HepG2 (cell line): ENCODE data around the gene AK9.

Source experiments
- BRF2 ChIP-seq: sonication (generic); formaldehyde crosslinking; IDR thresholded peaks from 2 replicates; pipeline ENCODE4 v1.8.1; 2022; ENCODE audit warnings: mild to moderate bottlenecking, missing genetic modification reagents
- ERF ChIP-seq: IDR thresholded peaks from 2 replicates; pipeline ENCODE4 v1.6.1; 2018; ENCODE audit warnings: missing biosample characterization, missing genetic modification reagents
- MAZ ChIP-seq, 2 experiments: sonication (generic) in 1 of 2; formaldehyde crosslinking in 1 of 2; IDR thresholded peaks; 2 replicates each; pipeline versions ENCODE4 v1.5.0 to v1.6.1; 2012 to 2020; ENCODE audit warnings: low read depth in 2 of 2, mild to moderate bottlenecking in 2 of 2, borderline replicate concordance in 1 of 2, improper control_type of control experiment in 1 of 2, low read length in 1 of 2, missing genetic modification reagents in 1 of 2, moderate library complexity in 1 of 2
- MXD4 ChIP-seq: IDR thresholded peaks from 2 replicates; pipeline ENCODE4 v1.6.1; 2016; ENCODE audit warnings: mild to moderate bottlenecking, missing biosample characterization, missing genetic modification reagents
- RXRA ChIP-seq: sonication (generic); formaldehyde crosslinking; IDR thresholded peaks from 2 replicates; pipeline ENCODE4 v1.5.1; 2020; ENCODE audit warnings: missing genetic modification reagents
- ZNF501 ChIP-seq: sonication (generic); formaldehyde crosslinking; IDR thresholded peaks from 2 replicates; pipeline ENCODE4 v1.5.1; 2020; ENCODE audit warnings: mild to moderate bottlenecking, moderate library complexity, missing genetic modification reagents
- ZNF607 ChIP-seq: sonication (generic); formaldehyde crosslinking; IDR thresholded peaks from 2 replicates; pipeline ENCODE4 v1.5.1; 2020; ENCODE audit warnings: missing genetic modification reagents, mild to moderate bottlenecking, borderline replicate concordance
- ZZZ3 ChIP-seq: sonication (generic); formaldehyde crosslinking; IDR thresholded peaks from 2 replicates; pipeline ENCODE4 v1.4.0; 2020; ENCODE audit warnings: missing genetic modification reagents, mild to moderate bottlenecking, borderline replicate concordance

- TF ChIP-seq ZNF607 (CRISPR knock-in tag): no peak
- no peak for TF ChIP-seq RXRA (CRISPR knock-in tag)
- TF ChIP-seq BRF2: no peak
- no peak for TF ChIP-seq ZZZ3
- TF ChIP-seq ZNF501 (CRISPR knock-in tag): no peak
- TF ChIP-seq ERF (CRISPR knock-in tag): no peak
- TF ChIP-seq MXD4 (CRISPR knock-in tag): no peak
- TF ChIP-seq MAZ (IDR thresholded peaks at IDR 0.05; ENCODE audit: borderline replicate concordance, low read depth, low read length): no peak
- TF ChIP-seq MAZ (CRISPR knock-in tag; IDR thresholded peaks at IDR 0.05; ENCODE audit: low read depth): no peak
These were observed 10.2 kb upstream of the AK9 start for GRCh38 chr6:109701221-109701620.
